HFF-Myc (cell line): ENCODE data around the gene ZCCHC24.

Experiments used
- DNase-seq: peaks from one replicate; pipeline ENCODE4 v3.0.0-alpha.2; 2011; ENCODE audit warnings: low read depth; ENCODE audit errors: extremely low read depth
- H3K4me3 ChIP-seq: replicated peaks from 2 replicates; pipeline ENCODE4 v1.5.1; 2011; ENCODE audit warnings: low read depth, mild to moderate bottlenecking, control low read depth, low read length
- CTCF ChIP-seq: IDR thresholded peaks from 2 replicates; pipeline ENCODE4 v1.5.1; 2012; ENCODE audit warnings: mild to moderate bottlenecking, low read depth, low read length, control low read depth; ENCODE audit errors: missing control alignments

The ZCCHC24 gene

DNA sequence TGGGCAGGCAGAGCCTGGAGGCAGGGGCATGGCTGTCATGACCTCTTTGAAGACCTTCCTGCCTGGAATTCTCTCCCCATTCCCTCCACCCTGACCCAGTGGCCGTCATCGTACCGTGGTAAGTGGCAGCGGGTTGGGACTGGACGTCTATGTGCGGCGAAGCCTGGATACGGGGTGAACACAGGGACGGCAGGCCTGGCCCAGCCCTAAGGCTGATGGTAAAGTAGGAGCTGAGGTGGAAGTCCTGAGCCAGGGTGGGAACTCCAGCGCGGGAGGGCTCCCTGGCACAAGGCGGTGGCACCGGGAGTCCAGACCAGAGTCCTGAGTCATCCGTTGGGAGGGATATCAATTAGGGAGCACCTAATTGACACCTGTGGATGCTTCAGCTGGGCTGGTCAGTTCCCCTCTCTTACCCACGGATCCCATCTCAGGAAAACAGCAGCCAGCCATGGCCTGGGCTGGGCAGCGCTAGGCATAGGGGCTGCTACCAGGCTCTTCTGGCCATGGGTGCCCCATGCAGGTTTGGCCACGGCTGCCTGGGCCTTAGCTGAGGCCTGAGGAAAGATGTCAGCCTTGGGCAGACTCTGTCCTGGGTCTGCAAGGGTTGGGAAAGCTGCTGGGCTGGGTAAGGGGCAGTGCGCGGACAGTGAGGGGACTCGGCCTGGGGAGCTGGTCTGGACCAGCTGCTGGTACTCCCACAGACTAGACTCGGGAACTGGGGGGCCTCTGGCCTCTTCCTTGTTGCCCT, 94.8 kb downstream of the ZCCHC24 start:
- no peak overlapping the region for H3K4me3 ChIP-seq
- no peak for TF ChIP-seq CTCF
- no peak for DNase-seq

DNA sequence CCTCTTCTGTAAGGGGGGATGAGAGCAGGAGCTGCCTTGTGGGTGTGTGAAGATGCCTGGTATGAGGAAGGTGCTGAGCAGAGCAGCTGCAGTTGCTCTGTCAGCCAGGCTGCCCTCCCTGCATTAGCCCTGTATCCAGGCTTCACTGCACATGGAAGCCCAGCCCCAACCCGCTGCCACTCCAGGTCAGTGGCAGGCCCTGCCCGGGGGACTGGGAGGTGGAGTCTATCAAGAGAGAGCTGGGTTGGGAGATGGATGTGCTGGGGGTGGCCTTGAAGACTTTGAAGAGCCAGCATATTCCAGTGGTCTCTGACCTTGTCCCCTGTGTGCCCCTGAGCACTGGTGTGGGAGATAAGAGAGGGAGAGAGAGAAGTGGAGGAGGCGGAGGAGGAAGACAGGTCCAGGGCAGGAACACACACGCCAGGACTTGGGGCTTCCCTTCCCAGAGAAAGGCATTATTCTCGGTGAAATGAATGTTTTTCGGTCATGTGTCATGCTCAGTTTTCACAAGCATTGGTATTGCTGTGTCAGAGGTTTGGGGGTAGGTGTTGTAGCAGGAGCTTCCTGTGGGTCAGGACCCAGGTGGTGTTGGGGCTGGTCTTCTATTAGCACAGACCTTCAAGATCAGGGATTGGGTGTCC, 95.5 kb downstream of the ZCCHC24 start:
- DNase-seq = no peak
- H3K4me3 ChIP-seq = peak overlapping the region; percentile 91
- TF ChIP-seq CTCF = no peak

DNA sequence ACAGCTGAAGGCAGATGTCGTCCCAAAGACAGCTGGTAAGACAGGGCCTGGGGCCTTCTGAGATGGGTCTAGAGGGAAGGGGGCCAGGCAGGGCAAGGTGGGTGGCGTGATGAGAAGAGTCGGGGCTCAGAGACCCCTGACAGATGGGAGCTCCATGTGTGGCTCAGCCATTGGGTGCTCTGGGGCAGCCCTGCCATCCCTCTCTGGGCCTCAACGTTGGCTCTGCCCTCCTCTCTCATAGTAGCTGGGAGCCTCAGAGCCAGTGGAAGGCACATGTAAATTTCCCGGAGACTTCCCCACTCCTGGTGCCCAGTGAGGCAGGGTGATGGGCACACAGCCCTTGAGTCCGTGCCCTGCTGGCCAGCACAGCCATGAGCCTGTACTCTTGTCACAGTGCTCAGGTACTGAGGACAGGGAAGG, 96.3 kb downstream of the ZCCHC24 start:
- peak overlapping the region; percentile 91 for H3K4me3 ChIP-seq
- no peak for TF ChIP-seq CTCF
- no peak for DNase-seq

- peak overlapping the region; percentile 91 for H3K4me3 ChIP-seq
- no peak for DNase-seq
- no peak for TF ChIP-seq CTCF
Observed at GRCh38 chr10:79348640-79348988, 96.8 kb downstream of the ZCCHC24 start.

DNA sequence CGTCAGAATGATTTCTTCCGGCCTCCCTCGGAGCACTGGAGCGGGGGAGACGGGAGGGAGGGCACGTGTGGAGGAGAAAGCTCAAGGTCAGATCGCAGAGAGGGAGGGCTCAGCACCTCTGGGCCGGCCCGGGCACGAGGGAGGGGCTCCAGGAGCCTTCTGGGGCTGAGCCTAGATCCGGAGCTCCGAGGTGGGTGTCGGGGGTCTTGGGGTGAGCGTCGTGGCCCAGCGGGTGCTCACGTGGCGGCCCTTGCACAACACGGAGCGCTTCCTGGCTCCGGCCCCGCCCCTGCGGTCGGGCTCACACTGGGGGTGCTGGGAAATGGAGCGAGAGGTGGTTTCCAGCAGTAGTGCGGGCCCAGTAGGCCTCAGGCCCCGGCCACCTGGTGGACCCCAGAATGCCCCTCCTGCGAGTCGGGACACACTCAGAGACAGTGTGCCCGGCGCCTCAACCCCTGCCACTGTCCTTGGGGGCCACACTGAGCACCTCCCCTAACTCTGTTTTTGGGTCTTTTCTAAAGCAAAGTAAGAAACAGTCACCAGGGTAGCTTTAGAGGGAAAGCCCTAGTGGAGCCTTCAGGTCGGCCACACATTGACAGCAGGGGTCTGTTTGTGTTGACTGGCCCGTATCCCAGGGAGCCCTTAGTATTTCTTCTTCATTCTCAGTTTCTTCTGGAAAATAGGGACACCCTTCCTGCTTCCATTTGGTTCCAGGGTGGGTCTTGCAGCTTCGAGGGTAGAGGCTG, 97.4 kb downstream of the ZCCHC24 start:
- no peak for DNase-seq
- no peak for TF ChIP-seq CTCF
- peak overlapping the region; percentile 91 for H3K4me3 ChIP-seq

GRCh38 chr10:79347226-79347893, 98.1 kb downstream of the ZCCHC24 start, which contains the start of gene PPIF:
Gene PPIF, plus strand, starts transcription at chr10:79347469. Its CDS starts 80 bp downstream, at chr10:79347549.
- TF ChIP-seq CTCF = peak; percentile 90
- H3K4me3 ChIP-seq = peak within 1 kb of the TSS; percentile 91
- DNase-seq = peak; percentile 46
